DOHH2 (cell line): ENCODE data around the gene RRP7A.

Source experiments
- EZH2phosphoT487 ChIP-seq: fragments of 200-600 bp; sonication (generic); IDR thresholded peaks from 2 replicates; pipeline ENCODE4 v1.6.1; 2017; ENCODE audit warnings: borderline replicate concordance, mild to moderate bottlenecking, antibody characterized with exemption, low read length, moderate library complexity, mixed read lengths
- TF ChIP-seq, protein P1 (sequence below): fragments of 200-600 bp; sonication (generic); IDR thresholded peaks from one replicate; pipeline ENCODE4 v1.5.1; 2014; ENCODE audit warnings: antibody characterized with exemption, mild to moderate bottlenecking, low read depth, low read length; ENCODE audit not compliant: poor library complexity, severe bottlenecking

GRCh38 chr22:42562279-42562678 is 42.7 kb upstream of the RRP7A start:
- TF ChIP-seq, protein P1, sequence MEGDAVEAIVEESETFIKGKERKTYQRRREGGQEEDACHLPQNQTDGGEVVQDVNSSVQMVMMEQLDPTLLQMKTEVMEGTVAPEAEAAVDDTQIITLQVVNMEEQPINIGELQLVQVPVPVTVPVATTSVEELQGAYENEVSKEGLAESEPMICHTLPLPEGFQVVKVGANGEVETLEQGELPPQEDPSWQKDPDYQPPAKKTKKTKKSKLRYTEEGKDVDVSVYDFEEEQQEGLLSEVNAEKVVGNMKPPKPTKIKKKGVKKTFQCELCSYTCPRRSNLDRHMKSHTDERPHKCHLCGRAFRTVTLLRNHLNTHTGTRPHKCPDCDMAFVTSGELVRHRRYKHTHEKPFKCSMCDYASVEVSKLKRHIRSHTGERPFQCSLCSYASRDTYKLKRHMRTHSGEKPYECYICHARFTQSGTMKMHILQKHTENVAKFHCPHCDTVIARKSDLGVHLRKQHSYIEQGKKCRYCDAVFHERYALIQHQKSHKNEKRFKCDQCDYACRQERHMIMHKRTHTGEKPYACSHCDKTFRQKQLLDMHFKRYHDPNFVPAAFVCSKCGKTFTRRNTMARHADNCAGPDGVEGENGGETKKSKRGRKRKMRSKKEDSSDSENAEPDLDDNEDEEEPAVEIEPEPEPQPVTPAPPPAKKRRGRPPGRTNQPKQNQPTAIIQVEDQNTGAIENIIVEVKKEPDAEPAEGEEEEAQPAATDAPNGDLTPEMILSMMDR, result no peak
- no peak for TF ChIP-seq EZH2phosphoT487
